Fibroblast of the conjunctiva (primary cell): ENCODE results near the gene CAMK1.
A peak's percentile ranks its signal among the peaks of the same experiment; 100 is the strongest.

Source experiments
- DNase-seq: peaks from one replicate; pipeline ENCODE4 v3.0.0-alpha.2; 2010; ENCODE audit warnings: low read depth

CAMK1 gene

DNA sequence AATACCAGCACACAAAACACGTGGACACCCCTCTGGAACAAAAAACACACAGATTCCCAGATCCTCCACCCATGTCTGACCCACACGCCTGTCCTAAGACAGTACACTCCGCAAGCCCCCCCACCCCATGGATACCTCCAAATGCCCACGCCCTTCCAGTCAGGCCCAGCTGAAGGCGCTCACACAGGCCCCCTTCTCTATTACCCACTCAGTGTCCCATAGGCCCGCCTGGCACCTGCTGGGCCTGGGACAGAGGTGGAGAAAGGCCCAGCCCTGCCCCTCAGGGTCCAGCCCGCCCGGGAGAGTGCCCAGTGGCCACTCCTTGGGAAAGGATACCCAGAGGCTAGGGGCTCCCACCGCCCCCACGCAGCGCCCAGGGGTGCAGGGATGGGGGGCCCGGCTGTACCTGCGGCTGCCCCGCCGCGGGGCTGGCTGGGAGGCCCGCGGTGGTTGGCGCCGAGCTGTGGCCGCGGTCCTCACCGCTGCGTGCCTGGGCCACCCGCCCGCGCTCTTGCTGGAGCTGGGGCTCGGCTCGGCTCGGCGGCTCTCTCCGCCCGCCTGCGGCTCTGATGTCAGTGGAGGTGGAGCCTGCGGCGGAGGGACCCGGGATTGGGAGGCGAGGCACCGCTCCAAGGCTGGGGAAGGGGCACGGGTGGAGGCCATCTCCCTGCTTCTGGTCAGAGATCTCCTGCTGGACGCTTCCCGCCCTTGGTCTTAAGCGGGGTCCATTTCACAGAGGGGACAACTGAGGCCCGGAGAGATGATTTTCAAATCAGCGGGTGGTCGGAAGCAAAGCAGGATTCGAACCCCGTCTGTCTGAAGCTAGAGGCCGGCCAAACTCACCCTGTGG lies at the start of gene CAMK1:
Gene CAMK1 (minus strand): TSS at position 522 of the 850 bp plus-strand sequence. CDS start 2,198 bp downstream, outside the sequence.
- DNase-seq = no peak

- no peak for DNase-seq
These were observed 49.1 kb upstream of the CAMK1 start for GRCh38 chr3:9818666-9819335.

DNA sequence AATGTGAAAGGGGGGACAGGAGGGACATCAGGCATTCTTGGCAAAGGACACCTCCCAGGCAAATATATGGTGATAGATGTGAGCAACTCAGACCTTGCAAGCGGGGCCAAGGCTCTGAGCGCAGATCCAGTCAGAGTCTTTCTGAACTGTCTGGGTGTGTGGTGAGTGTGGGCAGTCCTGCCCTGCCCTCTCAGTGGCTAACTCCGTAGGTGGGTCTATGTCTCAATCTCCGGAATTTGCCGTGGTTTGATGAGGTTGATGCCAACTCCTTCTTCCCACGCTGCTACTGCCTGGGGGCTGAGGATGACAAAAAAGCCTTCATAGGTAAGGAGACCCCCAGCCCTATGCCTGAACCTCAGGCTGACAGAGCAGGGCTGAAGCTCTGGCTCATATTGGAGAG lies 47.7 kb upstream of the CAMK1 start:
- no peak for DNase-seq

- no peak for DNase-seq
These were observed 46.2 kb upstream of the CAMK1 start for GRCh38 chr3:9815986-9816385.

- DNase-seq = no peak
These were observed 43.2 kb upstream of the CAMK1 start for GRCh38 chr3:9812870-9813483.

GRCh38 chr3:9810846-9811245 lies 41.1 kb upstream of the CAMK1 start:
- no peak for DNase-seq

DNA sequence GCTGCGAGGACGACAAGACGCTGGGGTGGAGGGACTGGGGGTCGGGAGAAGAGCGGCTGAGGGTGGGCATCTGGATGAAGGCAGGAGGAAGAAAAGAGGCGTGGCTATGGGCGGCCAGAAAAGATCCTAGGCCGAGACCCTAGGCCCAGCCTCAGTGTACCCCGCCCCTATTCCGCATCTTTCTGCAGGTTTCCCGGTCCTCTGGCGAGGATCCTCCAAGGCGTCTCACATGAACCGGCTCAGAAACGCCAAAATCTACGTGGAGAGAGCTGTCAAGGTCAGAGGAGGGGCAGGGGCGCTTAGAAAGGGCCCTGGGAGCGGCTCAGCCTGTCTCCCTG lies 40.7 kb upstream of the CAMK1 start:
- no peak for DNase-seq

- DNase-seq = peak; percentile 39
These were observed 40.1 kb upstream of the CAMK1 start, which contains the start of gene TTLL3 for GRCh38 chr3:9809615-9810432. Gene TTLL3, plus strand, starts transcription at chr3:9810262. Its CDS starts 400 bp downstream, at chr3:9810662.

DNA sequence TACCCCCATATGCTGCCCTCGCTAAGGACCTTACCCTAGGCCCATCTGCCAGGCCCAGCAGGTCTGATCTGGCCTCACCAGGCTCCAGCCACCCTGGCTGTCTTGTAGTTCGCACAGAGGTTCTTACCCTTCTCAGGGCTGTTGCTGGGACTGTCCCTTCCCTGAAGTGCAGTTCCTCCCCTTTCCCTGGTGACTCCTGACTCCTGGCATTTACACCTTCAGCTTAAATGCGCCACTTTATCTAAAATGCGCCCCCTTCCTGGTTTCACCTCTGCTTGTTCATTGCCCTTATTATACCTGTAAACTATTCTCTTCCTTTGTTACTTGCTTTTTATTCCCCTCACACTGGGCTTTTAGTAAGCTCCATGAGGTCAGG lies 39.5 kb upstream of the CAMK1 start:
- no peak for DNase-seq

DNA sequence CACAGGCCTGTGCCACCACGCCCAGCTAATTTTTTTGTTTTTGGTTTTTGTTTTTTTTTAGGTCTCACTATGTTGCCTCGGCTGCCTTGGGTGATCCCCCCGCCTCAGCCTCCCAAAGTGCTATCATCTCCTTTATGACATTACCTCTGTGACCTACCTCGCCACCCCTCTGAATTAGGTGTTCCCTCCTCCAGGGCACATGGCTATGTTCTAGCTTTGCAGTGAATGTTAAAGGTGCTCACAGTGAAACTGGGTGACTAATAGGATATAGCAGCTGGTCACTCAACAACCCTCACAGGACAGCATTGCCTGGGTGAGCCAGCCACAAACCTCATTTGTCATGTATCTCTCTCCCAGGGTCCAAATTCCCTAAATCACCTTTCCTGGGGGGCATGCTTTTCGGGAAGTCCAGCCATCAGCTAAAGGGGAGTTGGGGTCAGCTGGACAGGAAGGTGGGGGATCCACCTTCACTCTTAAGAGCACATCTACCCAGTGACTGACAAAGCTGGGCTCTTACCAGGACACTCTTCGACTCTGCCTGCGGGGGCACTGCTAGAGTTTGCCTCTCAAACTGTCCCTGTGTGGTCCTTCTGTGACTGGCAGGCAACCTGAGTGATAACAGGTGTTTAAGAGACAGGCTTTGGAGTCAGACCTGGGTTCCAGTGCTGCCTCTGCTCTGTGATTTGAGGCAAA lies 38.7 kb upstream of the CAMK1 start:
- no peak for DNase-seq

- no peak for DNase-seq
These were observed 38.2 kb upstream of the CAMK1 start for GRCh38 chr3:9807981-9808344.

- DNase-seq = no peak
These were observed 37.2 kb upstream of the CAMK1 start for GRCh38 chr3:9806688-9807589.

- no peak for DNase-seq
These were observed 36.4 kb upstream of the CAMK1 start for GRCh38 chr3:9806137-9806536.

DNA sequence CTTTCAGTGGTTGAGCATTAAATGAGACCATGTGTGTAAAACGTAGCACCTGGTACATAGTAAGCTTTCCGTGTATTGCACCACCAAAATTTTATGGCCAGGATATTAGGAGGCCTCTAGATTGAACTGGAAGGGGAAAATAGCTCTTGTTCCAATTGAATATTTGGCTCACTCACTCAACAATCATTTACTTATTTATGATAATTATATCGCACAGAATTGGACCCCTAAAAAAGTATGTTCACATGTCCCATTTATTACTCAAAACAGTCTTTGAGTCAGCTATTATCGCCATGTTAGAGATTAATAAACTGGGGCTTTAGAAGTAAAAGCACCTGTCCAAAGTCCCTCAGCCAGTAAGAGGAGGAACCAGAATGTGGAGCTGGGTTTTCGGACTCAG lies 35.2 kb upstream of the CAMK1 start:
- DNase-seq = no peak

DNA sequence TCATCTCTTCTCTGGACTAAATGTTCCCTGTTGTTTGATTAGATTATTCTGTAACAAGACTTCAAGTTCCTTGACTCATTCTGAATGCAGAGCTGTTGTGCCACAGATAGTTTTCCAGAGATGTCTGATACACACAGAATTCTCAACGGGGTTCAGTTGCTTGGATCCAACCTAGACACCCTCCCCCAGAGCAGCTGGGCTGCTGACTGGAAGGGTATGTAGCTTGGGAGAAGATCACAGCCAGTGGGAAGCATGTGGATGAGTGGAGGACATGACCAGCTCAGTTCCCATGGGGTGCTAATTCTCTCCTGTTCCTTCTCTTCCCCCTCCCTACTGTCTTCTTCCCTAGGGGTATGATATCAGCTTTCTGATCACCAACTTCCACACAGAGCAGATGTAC lies 33.7 kb upstream of the CAMK1 start:
- DNase-seq = no peak

- DNase-seq = no peak
These were observed 30.8 kb upstream of the CAMK1 start for GRCh38 chr3:9800529-9800928.

DNA sequence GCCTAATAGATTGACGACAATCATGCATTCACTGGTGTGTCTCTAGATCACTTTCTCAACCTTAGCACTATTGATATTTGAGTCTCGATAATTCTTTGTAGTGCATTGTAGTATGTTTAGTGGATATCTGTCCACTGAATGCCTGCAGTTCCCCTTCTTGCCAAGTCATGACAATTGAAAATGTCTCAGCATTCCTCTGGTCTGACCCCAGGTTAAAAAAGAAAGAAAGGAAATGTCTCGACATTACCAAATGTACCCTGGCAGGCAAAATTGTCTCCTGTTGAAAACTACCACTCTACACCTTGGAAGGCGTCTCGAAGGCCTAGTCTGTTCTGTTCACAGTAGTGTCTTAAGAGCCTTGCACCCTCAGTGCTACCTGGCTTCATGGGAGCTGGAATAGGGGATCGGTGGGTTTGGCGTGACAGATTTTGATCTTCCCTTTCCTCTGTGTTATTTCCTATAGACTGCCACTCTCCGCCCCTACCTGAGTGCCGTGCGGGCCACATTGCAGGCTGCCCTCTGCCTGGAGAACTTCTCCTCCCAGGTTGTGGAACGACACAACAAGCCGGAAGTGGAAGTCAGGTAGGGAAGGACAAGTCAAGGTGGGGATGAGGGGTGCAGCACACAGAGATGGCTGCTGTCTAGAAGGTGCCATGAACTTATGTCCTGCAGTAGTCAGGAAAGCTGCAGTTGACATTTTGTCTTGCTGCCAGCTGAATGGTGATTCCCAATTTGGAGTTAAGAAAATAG lies 27.6 kb upstream of the CAMK1 start:
- DNase-seq = no peak

- DNase-seq = no peak
These were observed 25.5 kb upstream of the CAMK1 start for GRCh38 chr3:9795207-9795606.

DNA sequence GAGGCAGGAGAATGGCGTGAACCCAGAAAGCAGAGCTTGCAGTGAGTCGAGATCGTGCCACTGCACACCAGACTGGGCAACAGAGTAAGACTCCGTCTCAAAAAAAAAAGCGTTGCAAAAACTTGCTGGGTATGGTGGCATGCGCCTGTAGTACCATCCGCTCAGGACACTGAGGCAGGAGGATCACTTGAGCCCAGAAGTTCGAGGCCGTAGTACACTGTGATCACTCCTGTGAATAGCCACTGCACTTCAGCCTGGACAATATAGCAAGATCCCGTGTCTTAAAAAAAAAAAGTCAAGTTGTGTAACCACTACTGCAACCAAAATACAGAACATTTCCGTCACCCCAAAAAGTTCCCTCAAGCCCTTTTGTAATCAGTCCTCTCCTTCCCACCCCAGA lies 24.7 kb upstream of the CAMK1 start:
- DNase-seq = no peak
